Stimulated activated CD8-positive, alpha-beta memory T cell treated with anti-CD3 and anti-CD28 coated beads, Interleukin-15, amount 100 ng/mL, for 4 hours (primary cell): ENCODE results near the gene PRAMEF18.
"Not testable (repeated sequence)": the region's sequence is repeated elsewhere in the genome, so short reads cannot be mapped to it uniquely, and the experiment has no call there.

Experiments
- DNase-seq, 2 donors: peaks; one replicate each; pipeline ENCODE4 v3.0.0-alpha.2; 2020; ENCODE audit warnings: low read depth in 2 of 2

Gene PRAMEF18

DNA sequence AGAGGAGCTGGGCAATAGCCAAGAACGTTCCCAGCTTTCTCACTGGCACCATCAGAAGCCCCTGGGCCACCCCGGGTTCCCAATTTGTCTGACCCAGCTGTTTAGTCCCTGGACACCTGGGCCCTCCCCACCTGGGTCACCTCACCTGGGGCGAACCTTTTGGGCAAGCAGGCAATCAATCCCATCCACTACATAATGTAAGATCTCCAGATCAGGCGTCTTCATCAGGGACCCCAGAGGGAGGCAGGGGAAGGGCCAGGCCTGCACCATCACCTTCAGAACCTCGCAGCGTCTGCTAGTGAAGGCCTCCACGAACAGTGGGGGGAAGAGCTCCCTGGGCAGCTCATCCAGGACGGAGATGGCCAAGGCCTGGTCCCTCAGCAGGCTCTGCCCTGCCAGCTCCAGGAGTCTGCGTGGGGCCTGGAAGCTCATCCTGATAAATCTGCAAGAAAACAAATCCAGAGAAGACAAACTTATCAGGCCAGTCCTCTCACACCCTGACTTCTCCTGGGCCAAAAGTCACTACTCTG is at the start of gene PRAMEF18:
Gene PRAMEF18 (minus strand): TSS at position 480 of the 530 bp plus-strand sequence. CDS start 48 bp downstream, at position 432.
- not testable (repeated sequence) for DNase-seq

- DNase-seq, result not testable (repeated sequence)
Observed at GRCh38 chr1:13265124-13265523, 39.2 kb upstream of the PRAMEF18 start.

GRCh38 chr1:13253898-13254297 is 27.9 kb upstream of the PRAMEF18 start, which contains the start of gene PRAMEF5:
TSS of gene PRAMEF5 (plus strand) at chr1:13254198. CDS start at chr1:13259269, 5,071 bp downstream.
- not testable (repeated sequence) for DNase-seq

- DNase-seq, result not testable (repeated sequence)
Observed at GRCh38 chr1:13247122-13247521, 21.2 kb upstream of the PRAMEF18 start.

GRCh38 chr1:13246554-13246871 is 20.6 kb upstream of the PRAMEF18 start:
- DNase-seq, result not testable (repeated sequence)

GRCh38 chr1:13245841-13246553 is 20.0 kb upstream of the PRAMEF18 start:
- DNase-seq, result not testable (repeated sequence)

DNA sequence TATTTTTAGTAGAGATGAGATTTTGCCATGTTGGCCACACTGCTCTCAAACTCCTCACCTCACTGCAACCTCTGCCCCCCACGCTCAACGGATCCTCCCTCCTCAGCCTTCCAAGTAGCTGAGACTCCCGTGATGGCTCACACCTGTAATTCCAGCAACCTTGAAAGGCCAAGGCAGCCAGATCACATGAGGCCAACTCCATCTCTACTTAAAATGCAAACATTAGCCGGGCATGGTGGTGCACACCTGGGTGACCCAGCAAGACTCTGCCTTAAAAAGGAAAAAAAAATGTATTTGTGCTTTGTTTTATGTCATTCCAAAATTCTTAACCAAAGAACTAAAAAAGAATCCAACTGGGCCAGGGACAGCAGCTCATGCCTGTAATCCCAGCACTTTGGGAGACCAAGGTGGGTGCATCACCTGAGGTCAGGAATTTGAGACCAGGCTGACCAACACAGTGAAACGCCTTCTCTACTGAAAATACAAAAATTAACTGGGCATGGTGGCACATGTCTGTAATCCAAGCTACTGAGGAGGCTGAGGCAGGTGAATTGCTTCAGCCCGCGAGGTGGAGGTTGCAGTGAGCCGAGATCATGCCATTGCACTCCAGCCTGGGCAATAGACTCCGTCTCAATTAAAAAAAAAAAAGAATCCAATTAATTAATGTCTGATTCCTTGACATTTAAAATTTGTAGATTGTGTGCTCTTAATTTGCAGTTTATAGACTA is 17.7 kb upstream of the PRAMEF18 start:
- not testable (repeated sequence) for DNase-seq

DNA sequence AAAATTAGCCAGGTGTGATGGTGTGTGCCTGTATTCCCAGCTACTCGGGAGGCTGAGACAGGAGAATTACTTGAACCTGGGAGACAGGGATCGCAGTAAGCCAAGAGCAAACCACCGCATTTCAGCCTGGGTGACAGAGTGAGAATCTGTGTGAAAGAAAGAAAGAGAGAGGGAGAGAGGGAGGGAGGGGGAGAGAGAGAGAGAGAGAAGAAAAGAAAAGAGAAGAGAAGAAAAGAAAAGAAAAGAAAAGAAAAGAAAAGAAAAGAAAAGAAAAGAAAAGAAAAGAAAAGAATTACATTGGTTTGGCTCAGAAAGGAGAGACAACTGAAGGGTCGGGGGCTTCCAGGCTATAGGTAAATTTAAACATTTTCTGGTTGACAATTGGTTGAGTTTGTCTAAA is 13.7 kb upstream of the PRAMEF18 start:
- not testable (repeated sequence) for DNase-seq

DNA sequence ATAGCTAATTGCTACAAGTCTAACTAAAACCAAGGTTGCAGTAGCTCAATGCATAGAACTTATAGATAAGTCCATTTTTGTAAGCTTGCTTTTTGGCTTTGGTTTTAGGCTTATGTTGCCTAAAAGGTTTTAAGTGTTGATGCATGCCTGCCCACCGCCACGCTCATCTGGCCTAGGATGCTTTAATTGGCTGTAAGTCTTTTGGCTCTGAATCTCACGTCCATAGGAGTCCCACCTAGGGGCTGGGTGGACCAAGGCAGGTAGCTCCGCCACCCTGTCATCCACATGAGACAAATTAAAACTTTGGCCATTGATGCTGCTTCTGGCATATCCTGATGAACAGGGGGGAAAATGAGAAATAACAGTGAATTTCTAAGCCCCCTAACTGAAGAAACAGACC is 11.6 kb upstream of the PRAMEF18 start:
- not testable (repeated sequence) for DNase-seq

- DNase-seq, result not testable (repeated sequence)
Observed at GRCh38 chr1:13234057-13234456, 8.1 kb upstream of the PRAMEF18 start.

DNA sequence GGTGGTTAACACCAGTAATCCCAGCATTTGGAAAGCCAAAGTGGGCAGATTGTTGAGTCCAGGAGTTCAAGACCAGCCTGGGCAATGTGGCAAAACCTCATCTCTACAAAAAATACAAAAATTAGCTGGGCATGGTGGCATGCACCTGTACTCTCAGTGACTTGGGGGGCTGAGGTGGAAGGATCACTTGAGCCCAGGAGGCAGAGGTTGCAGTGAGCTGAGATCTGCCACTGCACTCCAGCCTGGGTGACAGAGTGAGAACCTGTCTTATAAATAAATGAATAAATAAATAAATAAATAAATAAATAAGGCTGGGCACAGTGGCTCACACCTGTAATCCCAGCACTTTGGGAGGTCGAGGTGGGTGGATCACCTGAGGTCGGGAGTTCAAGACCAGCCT is 6.1 kb upstream of the PRAMEF18 start:
- DNase-seq, result not testable (repeated sequence)

DNA sequence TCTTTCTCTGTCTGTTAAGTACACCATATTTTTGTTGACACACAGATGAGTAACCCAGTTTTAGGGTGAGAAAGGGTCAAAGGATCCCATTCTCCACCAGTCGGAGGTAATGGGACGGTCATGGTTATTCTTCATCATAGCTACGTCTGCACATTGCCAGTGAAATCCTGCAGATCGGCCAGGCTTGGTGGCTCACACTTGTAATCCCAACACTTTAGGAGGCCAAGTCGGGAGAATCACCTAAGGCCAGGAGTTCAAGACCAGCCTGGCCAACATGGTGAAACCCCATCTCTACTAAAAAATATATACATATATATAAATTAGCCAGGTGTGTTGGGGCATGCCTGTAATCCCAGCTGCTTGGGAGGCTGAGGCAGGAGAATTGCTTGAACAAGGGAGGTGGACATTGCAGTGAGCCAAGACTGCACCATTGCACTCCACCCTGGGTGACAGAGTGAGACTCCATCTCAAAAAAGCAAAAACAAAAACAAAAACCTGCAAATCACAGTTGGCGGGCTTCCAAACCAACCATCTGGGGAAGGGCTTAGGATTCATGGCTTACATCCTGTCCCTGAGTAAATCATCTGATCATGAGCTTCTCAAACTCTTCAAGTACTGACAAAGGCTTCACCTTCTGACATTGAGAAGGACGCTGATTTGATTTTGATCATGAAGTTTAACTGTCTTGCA is 5.3 kb upstream of the PRAMEF18 start:
- not testable (repeated sequence) for DNase-seq

- DNase-seq, result not testable (repeated sequence)
Observed at GRCh38 chr1:13230601-13231000, 4.6 kb upstream of the PRAMEF18 start.

GRCh38 chr1:13230096-13230495 is 4.1 kb upstream of the PRAMEF18 start:
- DNase-seq, result not testable (repeated sequence)

- DNase-seq, result peak in 1 of 2 donors; percentile 5
Observed at GRCh38 chr1:13228343-13228781, 2.4 kb upstream of the PRAMEF18 start.

- not testable (repeated sequence) for DNase-seq
Observed at GRCh38 chr1:13227271-13228055, 1.5 kb upstream of the PRAMEF18 start.

DNA sequence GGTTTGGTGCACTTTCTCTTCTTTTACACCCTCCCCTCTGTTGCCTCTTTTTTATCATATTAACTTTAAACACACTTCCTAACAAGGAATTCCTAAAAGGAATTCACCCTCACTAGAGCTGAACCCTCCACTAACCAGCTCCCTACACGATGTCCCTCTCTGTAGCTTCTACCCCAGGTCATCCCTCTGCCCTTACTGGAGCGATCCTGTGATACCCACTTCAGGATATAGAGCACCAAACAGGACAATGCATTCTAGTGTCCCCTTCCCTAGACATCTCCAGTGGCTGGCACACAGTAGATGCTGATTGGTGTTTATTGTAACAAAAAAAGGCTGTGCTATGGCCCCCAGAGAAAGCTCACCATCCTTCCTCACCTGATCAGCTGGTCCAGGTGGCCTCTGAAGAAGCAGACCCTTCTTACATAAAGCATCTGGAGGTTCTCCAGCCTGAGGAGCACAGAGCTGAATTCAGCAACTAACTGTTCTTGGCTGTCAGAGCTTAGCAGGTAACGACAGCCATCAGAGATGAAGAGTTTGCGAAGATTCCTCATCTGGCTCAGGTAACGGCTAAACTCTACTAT is 1.4 kb downstream of the PRAMEF18 start:
- DNase-seq, result no peak

- DNase-seq, result not testable (repeated sequence)
Observed at GRCh38 chr1:13222788-13223187, 3.2 kb downstream of the PRAMEF18 start.

GRCh38 chr1:13219203-13219602 is 6.8 kb downstream of the PRAMEF18 start:
- not testable (repeated sequence) for DNase-seq

DNA sequence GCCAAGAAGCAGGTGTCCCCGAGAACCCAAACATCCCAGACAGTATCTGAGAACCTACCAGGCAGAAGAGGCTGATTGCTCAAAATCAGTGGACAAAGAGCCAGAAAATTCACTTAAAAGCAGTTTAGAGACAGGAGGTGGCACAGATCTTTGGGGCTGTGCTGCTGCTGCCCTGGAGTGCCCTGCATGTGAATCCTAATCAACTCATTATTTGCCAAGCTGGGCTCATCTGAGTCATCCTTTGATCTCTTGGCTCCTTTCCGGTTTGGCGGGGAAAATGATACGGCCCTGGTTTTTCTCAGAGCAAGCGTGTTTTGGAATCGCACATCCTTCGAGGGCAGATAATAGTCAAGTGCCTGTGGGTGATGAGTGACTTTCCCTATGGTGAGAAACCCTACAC is 9.3 kb downstream of the PRAMEF18 start:
- not testable (repeated sequence) for DNase-seq

- DNase-seq, result not testable (repeated sequence)
Observed at GRCh38 chr1:13208712-13209111, 17.2 kb downstream of the PRAMEF18 start.
